Ovary (tissue), 9 donors: ENCODE data around the gene XPO5. TPM values are rescaled to one million over a fixed set of nuclear protein-coding genes. Genes with fewer than 3 reads are reported as not detected.
"Not testable (repeated sequence)": the region's sequence is repeated elsewhere in the genome, so short reads cannot be mapped to it uniquely, and the experiment has no call there.

Experiments used
- DNase-seq, 5 donors: peaks; one replicate each; pipeline ENCODE4 v3.0.0-alpha.2; 2019 to 2020
- H3K27ac ChIP-seq, 2 donors: fragments of 200-600 bp; one replicate each; pipeline versions ENCODE4 v1.5.1 to v1.8.0; 2019 to 2022
- H3K27me3 ChIP-seq: fragments of 200-600 bp; one replicate; pipeline ENCODE4 v1.8.0; 2022
- H3K36me3 ChIP-seq: fragments of 200-600 bp; sonication (generic); one replicate; pipeline ENCODE4 v1.5.1; 2019
- H3K4me1 ChIP-seq: one replicate; pipeline ENCODE4 v1.8.1; 2013; ENCODE audit warnings: mild to moderate bottlenecking, moderate library complexity; ENCODE audit not compliant: insufficient read depth
- H3K4me3 ChIP-seq: fragments of 200-600 bp; sonication (generic); one replicate; pipeline ENCODE4 v1.5.1; 2017
- H3K9me3 ChIP-seq, 2 donors: fragments of 200-600 bp in 1 of 2; sonication (generic) in 1 of 2; one replicate each; pipeline versions ENCODE4 v1.5.1 to v1.8.1; 2013 to 2019; ENCODE audit warnings: mild to moderate bottlenecking in 1 of 2, moderate library complexity in 1 of 2
- EP300 ChIP-seq: sonication (generic); formaldehyde crosslinking; IDR thresholded peaks from one replicate; pipeline ENCODE4 v1.6.1; 2017; ENCODE audit warnings: antibody characterized with exemption
- POLR2A ChIP-seq: fragments of 450-650 bp; IDR thresholded peaks from one replicate; pipeline ENCODE4 v1.6.1; 2017; ENCODE audit warnings: antibody characterized with exemption, mild to moderate bottlenecking, moderate library complexity
- WGBS, 3 donors: extraction: QIAGEN DNeasy Blood & Tissue Kit in 1 of 3; methylation state at CpG; one replicate each; pipeline versions ENCODE4 v1.1.5 to v1.1.7; 2013 to 2017; 5-methylcytosine and 5-hydroxymethylcytosine counted together
- intact Hi-C, 4 donors: fragments of 100-400 bp; cut with DNase I; formaldehyde crosslinking; loops; one replicate each; pipeline versions ENCODE4 v1.11.0 to v1.15.1; 2022 to 2023
- polyA plus RNA-seq, 2 donors: library from polyadenylated mRNA; stranded (reverse); fragments of 200-250 nt in 1 of 2; fragments of 350-450 nt in 1 of 2; fragmentation: Illumina TruSeq in 1 of 2; extraction: RNeasy Lipid Tissue Mini Kit (QIAGEN cat#74804) in 1 of 2; gene quantifications; one replicate each; pipeline ENCODE4 v1.2.3, GENCODE V29; 2013 to 2014
- total RNA-seq, 7 donors: library from RNA; depleted of rRNA in 2 of 7; stranded (reverse); fragments of >200 nt in 2 of 7; fragmentation: NEBNext Ultra II Directional in 3 of 7; extraction: Animal tissue kit (Norgen Biotek cat#: 25700) in 3 of 7; gene quantifications; one replicate each; pipeline versions ENCODE4 v1.1.0 to v1.2.4, GENCODE V29; 2016 to 2023
- TF ChIP-seq, protein P1 (sequence below), 3 donors: fragments of 450-650 bp in 2 of 3; fragments of 200-600 bp in 1 of 3; IDR thresholded peaks; one replicate each; pipeline versions ENCODE4 v1.5.1 to v1.8.0; 2016 to 2022; ENCODE audit warnings: antibody characterized with exemption in 3 of 3, mild to moderate bottlenecking in 1 of 3
- donor health status: DM: no; HTN: no; CAD: no; lungs with moderate emphysema.
- donor health status: DM: no; HTN: no; CAD: no.
- donor health status: Bipolar disorder and iron deficiency.
- donor health status: DM: yes; HTN: yes; CAD: no.
- donor health status: DM: no; HTN: no; CAD: no.
- donor health status: DM: yes; HTN: yes; CAD: no.

The XPO5 gene
- total and polyA plus RNA-seq, 9 donors = 6.8 to 41.8 (median 24.5) TPM

DNA sequence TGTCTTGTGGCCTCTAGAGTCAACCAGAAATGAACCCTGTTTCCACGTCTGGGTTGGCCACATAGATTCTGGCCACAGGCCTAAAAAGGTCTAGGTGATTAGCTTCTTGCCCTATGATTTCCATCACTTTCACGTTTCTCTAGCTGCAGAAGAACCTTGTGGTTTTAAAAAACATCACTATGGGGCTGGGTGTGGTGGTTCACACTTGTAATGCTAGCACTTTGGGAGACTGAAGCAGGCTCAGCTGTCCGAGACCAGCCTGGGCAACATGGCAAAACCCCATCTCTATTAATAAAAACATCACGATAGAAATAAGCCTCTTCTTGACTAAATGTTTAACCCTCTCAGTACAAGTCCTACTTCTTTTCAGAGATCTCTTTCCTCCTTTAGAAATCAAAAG, 31.4 kb downstream of the XPO5 start:
- Histone ChIP-seq H3K4me1 (no peaks in the 10 kb centered on the region), H3K4me3 (no peak overlapping the region), H3K36me3 (no peaks in the 10 kb centered on the region), H3K27ac (no peak overlapping the region), H3K9me3 (no peaks in the 10 kb centered on the region), H3K27me3 (no peaks in the 10 kb centered on the region)
- intact Hi-C loops = no loop called here
- WGBS, 3 donors = 54 to 64% (median 55%) methylated on average over 4 of the region's 4 CpGs
- DNase-seq = no peak
- no peak for TF ChIP-seq EP300
- TF ChIP-seq POLR2A = no peak
- TF ChIP-seq, protein P1, sequence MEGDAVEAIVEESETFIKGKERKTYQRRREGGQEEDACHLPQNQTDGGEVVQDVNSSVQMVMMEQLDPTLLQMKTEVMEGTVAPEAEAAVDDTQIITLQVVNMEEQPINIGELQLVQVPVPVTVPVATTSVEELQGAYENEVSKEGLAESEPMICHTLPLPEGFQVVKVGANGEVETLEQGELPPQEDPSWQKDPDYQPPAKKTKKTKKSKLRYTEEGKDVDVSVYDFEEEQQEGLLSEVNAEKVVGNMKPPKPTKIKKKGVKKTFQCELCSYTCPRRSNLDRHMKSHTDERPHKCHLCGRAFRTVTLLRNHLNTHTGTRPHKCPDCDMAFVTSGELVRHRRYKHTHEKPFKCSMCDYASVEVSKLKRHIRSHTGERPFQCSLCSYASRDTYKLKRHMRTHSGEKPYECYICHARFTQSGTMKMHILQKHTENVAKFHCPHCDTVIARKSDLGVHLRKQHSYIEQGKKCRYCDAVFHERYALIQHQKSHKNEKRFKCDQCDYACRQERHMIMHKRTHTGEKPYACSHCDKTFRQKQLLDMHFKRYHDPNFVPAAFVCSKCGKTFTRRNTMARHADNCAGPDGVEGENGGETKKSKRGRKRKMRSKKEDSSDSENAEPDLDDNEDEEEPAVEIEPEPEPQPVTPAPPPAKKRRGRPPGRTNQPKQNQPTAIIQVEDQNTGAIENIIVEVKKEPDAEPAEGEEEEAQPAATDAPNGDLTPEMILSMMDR (IDR thresholded peaks at IDR 0.05) = no peak

DNA sequence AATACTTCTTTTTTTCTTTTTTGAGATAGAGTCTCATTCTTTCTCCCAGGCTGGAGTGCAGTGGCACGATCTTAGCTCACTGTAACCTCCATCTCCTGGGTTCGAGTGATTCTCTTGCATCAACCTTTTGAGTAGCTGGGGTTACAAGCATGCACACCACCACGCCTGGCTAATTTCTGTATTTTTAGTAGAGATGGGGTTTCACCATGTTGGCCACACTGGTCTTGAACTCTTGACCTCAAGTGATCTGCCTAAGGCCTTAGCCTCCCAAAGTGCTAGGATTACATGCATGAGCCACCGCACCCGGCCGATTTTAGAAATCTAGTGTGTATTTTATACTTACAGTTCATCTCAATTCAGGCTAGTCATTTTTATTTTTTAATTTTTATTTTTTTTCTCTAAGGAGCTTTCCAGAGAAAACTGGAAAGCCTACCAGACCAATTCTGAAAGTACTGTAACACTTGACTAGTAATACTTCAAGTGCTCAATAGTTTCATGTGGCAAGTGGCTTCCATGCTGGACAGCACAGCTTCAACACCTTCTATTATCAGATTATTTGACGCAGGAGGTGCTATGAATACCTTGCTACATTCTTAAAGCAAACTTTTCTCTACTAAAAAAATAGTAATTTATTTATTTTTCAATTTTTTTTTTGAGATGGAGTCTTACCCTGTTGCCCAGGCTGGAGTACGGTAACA, 33.9 kb downstream of the XPO5 start:
- H3K36me3 ChIP-seq = no peaks in the 10 kb centered on the region
- no peak overlapping the region for H3K4me3 ChIP-seq
- no peaks in the 10 kb centered on the region for H3K27me3 ChIP-seq
- intact Hi-C loops = no loop called here
- no peak for DNase-seq
- no peak overlapping the region for H3K27ac ChIP-seq
- no peaks in the 10 kb centered on the region for H3K9me3 ChIP-seq
- WGBS, 3 donors = 92 to 97% (median 95%) methylated on average over 8 of the region's 8 CpGs
- TF ChIP-seq POLR2A = no peak
- H3K4me1 ChIP-seq = no peaks in the 10 kb centered on the region

- TF ChIP-seq, protein P1 (IDR thresholded peaks at IDR 0.05) = no peak
- no peak for TF ChIP-seq POLR2A
- TF ChIP-seq EP300 = no peak
- 97 to 99% (median 98%) methylated on average over 5 of the region's 5 CpGs for WGBS, 3 donors
- intact Hi-C loops = no loop called here
- Histone ChIP-seq H3K4me3 (no peak overlapping the region), H3K27ac (no peak overlapping the region), H3K4me1 (no peaks in the 10 kb centered on the region), H3K27me3 (no peaks in the 10 kb centered on the region), H3K36me3 (no peaks in the 10 kb centered on the region), H3K9me3 (no peaks in the 10 kb centered on the region)
- DNase-seq = no peak
These were observed 35.3 kb downstream of the XPO5 start for GRCh38 chr6:43540507-43540906.

DNA sequence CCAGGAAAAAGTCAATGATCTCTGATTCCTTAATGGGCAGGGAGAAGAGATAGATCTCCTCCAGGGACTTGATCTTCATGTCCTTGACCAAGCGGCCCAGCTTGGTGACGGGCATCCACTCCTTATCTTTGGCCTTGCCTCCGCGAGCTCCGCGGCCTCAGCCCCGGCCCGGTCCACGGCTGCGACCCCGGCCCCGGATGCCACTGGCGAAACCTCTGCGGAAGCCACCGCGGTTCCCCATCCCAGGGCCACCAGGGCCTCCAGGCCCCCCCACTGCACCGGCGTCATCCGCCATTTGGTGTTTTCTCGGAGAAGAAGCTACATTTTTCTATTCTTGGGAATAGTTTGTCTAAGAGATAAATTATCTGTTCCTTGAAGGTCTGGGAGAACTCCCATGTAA, 36.4 kb downstream of the XPO5 start:
- H3K36me3 ChIP-seq, intact Hi-C loops, H3K4me3 ChIP-seq, H3K9me3 ChIP-seq, H3K27me3 ChIP-seq, H3K27ac ChIP-seq, H3K4me1 ChIP-seq, DNase-seq: not testable (repeated sequence)
- WGBS, 3 donors = 94 to 96% (median 95%) methylated on average over 20 of the region's 20 CpGs

- intact Hi-C loops, H3K27ac ChIP-seq, H3K36me3 ChIP-seq, H3K27me3 ChIP-seq, H3K4me1 ChIP-seq, H3K9me3 ChIP-seq, DNase-seq, H3K4me3 ChIP-seq: not testable (repeated sequence)
- 96 to 98% (median 96%) methylated on average over 14 to 17 of the region's 17 CpGs for WGBS, 3 donors
These were observed 36.9 kb downstream of the XPO5 start for GRCh38 chr6:43538986-43539385.

DNA sequence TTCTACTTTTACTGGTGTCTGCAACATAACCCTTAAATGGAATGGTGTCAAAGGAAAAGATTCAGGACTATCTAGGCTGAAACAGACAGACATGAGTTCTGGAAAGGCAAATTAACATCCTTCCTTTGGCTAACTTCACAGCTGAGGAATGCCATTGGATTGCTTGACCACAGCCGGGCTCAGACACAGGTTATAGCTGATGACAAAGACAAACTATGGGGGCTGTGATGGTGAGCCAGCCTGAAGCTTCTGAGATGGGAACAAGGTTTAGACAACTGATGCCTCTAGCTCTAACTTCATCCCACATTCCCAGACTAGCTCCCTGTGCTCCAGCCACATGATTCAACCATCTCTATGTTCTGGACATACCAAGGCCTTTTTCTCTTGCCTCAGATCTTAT, 43.6 kb downstream of the XPO5 start:
- no peaks in the 10 kb centered on the region for H3K36me3 ChIP-seq
- intact Hi-C loops = no loop called here
- no peak overlapping the region for H3K4me3 ChIP-seq
- DNase-seq = no peak
- no peaks in the 10 kb centered on the region for H3K4me1 ChIP-seq
- H3K9me3 ChIP-seq = no peaks in the 10 kb centered on the region
- no peaks in the 10 kb centered on the region for H3K27me3 ChIP-seq
- no peak overlapping the region for H3K27ac ChIP-seq
- WGBS, 3 donors = 74 to 88% (median 86%) methylated on average over 1 of the region's 1 CpG
- TF ChIP-seq POLR2A (no peak), EP300 (no peak)
- TF ChIP-seq, protein P1 (IDR thresholded peaks at IDR 0.05) = no peak
